ENCODE results near the gene PPP4C.

DNA sequence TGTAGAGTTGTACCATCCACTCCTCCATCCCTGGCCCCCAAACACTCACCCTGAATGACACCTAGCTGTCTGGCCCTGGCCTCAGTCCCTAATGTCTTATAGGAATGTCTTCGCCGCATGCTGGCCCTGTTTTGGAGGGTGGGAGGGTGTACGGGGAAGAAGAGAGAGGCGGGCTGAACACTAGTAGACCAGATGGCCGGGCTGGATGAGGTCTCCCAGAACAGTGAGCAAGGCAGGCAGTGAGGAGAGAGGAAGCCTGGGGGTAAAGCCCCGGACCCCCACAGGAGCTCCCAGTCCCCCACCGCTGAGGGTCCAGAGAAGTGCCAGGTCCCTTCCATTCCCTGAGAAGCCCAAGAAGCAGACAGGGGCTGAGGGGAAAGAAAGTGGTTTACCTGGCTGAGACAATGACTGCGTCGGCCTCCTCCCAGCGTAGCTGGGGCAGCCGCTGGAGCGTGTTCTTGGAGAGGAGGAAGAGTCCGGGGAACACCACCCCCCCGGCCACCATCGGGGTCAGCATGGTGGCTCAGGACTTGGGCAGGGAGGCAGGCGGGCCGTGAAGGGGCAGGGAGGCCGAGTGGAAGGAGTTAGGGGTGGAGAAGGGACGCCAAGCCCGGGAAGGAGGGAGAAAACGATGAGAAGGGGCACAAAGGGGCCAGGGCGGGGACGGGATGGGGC lies 45.6 kb upstream of the PPP4C start:
- TF ChIP-seq, protein P1, sequence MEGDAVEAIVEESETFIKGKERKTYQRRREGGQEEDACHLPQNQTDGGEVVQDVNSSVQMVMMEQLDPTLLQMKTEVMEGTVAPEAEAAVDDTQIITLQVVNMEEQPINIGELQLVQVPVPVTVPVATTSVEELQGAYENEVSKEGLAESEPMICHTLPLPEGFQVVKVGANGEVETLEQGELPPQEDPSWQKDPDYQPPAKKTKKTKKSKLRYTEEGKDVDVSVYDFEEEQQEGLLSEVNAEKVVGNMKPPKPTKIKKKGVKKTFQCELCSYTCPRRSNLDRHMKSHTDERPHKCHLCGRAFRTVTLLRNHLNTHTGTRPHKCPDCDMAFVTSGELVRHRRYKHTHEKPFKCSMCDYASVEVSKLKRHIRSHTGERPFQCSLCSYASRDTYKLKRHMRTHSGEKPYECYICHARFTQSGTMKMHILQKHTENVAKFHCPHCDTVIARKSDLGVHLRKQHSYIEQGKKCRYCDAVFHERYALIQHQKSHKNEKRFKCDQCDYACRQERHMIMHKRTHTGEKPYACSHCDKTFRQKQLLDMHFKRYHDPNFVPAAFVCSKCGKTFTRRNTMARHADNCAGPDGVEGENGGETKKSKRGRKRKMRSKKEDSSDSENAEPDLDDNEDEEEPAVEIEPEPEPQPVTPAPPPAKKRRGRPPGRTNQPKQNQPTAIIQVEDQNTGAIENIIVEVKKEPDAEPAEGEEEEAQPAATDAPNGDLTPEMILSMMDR (IDR thresholded peaks at IDR 0.05; ENCODE audit: insufficient read depth, low read length), result no peak
- TF ChIP-seq POLR2AphosphoS5 (IDR thresholded peaks at IDR 0.05; ENCODE audit: low read depth) (no peak), SPI1 (IDR thresholded peaks at IDR 0.05; ENCODE audit: borderline replicate concordance, low read depth) (no peak)
- TF ChIP-seq, protein P2, sequence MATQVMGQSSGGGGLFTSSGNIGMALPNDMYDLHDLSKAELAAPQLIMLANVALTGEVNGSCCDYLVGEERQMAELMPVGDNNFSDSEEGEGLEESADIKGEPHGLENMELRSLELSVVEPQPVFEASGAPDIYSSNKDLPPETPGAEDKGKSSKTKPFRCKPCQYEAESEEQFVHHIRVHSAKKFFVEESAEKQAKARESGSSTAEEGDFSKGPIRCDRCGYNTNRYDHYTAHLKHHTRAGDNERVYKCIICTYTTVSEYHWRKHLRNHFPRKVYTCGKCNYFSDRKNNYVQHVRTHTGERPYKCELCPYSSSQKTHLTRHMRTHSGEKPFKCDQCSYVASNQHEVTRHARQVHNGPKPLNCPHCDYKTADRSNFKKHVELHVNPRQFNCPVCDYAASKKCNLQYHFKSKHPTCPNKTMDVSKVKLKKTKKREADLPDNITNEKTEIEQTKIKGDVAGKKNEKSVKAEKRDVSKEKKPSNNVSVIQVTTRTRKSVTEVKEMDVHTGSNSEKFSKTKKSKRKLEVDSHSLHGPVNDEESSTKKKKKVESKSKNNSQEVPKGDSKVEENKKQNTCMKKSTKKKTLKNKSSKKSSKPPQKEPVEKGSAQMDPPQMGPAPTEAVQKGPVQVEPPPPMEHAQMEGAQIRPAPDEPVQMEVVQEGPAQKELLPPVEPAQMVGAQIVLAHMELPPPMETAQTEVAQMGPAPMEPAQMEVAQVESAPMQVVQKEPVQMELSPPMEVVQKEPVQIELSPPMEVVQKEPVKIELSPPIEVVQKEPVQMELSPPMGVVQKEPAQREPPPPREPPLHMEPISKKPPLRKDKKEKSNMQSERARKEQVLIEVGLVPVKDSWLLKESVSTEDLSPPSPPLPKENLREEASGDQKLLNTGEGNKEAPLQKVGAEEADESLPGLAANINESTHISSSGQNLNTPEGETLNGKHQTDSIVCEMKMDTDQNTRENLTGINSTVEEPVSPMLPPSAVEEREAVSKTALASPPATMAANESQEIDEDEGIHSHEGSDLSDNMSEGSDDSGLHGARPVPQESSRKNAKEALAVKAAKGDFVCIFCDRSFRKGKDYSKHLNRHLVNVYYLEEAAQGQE (IDR thresholded peaks at IDR 0.05; ENCODE audit: insufficient replicate concordance, low read depth), result no peak
